IMR-90 (cell line): ENCODE results near the gene VSIG10L2. TPM values are rescaled to one million over a fixed set of nuclear protein-coding genes. Genes with fewer than 3 reads are reported as not detected.

ENCODE experiments used
- ATAC-seq: fragments of 200-7000 bp; cut with Tn5 transposase; 2 replicates; pipeline ENCODE4 v1.9.1; 2020; ENCODE audit warnings: low read depth, mild to moderate bottlenecking, moderate library complexity
- BruUV-seq: library from RNA; stranded (reverse); fragments of 400-500 nt; replicated peaks from 2 replicates; lab custom pipeline; 2021; lab: Mats Ljungman, UMichigan
- CTCF ChIA-PET: fragments of 300-600 bp; formaldehyde crosslinking; extraction: SDS; loops from one replicate; lab custom pipeline; 2021; ENCODE audit warnings: antibody characterized with exemption; lab: Yijun Ruan, JAX
- POLR2A ChIA-PET: fragments of 300-600 bp; sonication (Branson Sonifier 250); formaldehyde crosslinking; loops from one replicate; lab custom pipeline; 2022; ENCODE audit warnings: antibody characterized with exemption; ENCODE audit not compliant: unreplicated experiment; lab: Charles Lee
- DNase-seq: peaks from one replicate; pipeline ENCODE4 v3.0.0; 2013
- H2AFZ ChIP-seq: replicated peaks from 2 replicates; pipeline ENCODE3; 2013; ENCODE audit warnings: low read length, mild to moderate bottlenecking; ENCODE audit not compliant: poor library complexity
- H2AK5ac ChIP-seq: 2 replicates; pipeline ENCODE4 v1.6.1; 2013; ENCODE audit warnings: low read depth, low read length, inconsistent platforms
- H2AK9ac ChIP-seq: replicated peaks from 2 replicates; pipeline ENCODE3; 2013; ENCODE audit warnings: mild to moderate bottlenecking, low read depth, low read length, moderate library complexity; ENCODE audit not compliant: poor library complexity
- H2BK120ac ChIP-seq: 2 replicates; pipeline ENCODE4 v1.6.1; 2013; ENCODE audit warnings: low read depth, low read length, inconsistent platforms
- H2BK15ac ChIP-seq: 3 replicates; pipeline ENCODE4 v1.6.1; 2013; ENCODE audit warnings: low read depth, low read length, inconsistent platforms
- H2BK20ac ChIP-seq: 2 replicates; pipeline ENCODE4 v1.6.1; 2013; ENCODE audit warnings: low read depth, mild to moderate bottlenecking, inconsistent platforms, low read length, moderate library complexity
- H2BK5ac ChIP-seq: 2 replicates; pipeline ENCODE4 v1.6.1; 2013; ENCODE audit warnings: mild to moderate bottlenecking, low read depth, low read length, inconsistent platforms; ENCODE audit not compliant: poor library complexity, severe bottlenecking
- H3K14ac ChIP-seq: replicated peaks from 2 replicates; pipeline ENCODE4 v1.6.1; 2013; ENCODE audit warnings: low read depth, low read length, inconsistent platforms
- H3K18ac ChIP-seq: 2 replicates; pipeline ENCODE4 v1.6.1; 2013; ENCODE audit warnings: low read depth, low read length, control low read depth
- H3K23ac ChIP-seq: 2 replicates; pipeline ENCODE4 v1.6.1; 2013; ENCODE audit warnings: low read depth, low read length, inconsistent platforms
- H3K27ac ChIP-seq: 2 replicates; pipeline ENCODE4 v1.5.1; 2013; ENCODE audit warnings: mild to moderate bottlenecking, control low read depth, low read length; ENCODE audit not compliant: insufficient read depth
- H3K27me3 ChIP-seq: 2 replicates; pipeline ENCODE4 v1.6.1; 2013; ENCODE audit warnings: low read length; ENCODE audit not compliant: control insufficient read depth, insufficient read depth
- H3K36me3 ChIP-seq: 2 replicates; pipeline ENCODE4 v1.6.1; 2013; ENCODE audit warnings: low read length, mixed read lengths; ENCODE audit not compliant: control insufficient read depth, insufficient read depth
- H3K4ac ChIP-seq: 2 replicates; pipeline ENCODE4 v1.6.1; 2013; ENCODE audit warnings: low read depth, low read length, inconsistent platforms
- H3K4me1 ChIP-seq: 2 replicates; pipeline ENCODE4 v1.6.1; 2013; ENCODE audit warnings: low read length, mixed read lengths; ENCODE audit not compliant: control insufficient read depth, insufficient read depth
- H3K4me2 ChIP-seq: 2 replicates; pipeline ENCODE4 v1.6.1; 2013; ENCODE audit warnings: low read depth, mild to moderate bottlenecking, control low read depth, low read length, moderate library complexity
- H3K4me3 ChIP-seq: 2 replicates; pipeline ENCODE4 v1.5.1; 2013; ENCODE audit warnings: low read depth, mild to moderate bottlenecking, control low read depth, low read length, moderate library complexity; ENCODE audit not compliant: insufficient read depth
- H3K56ac ChIP-seq: 2 replicates; pipeline ENCODE4 v1.6.1; 2013; ENCODE audit warnings: low read length, inconsistent platforms; ENCODE audit not compliant: insufficient read depth; ENCODE audit errors: extremely low read depth
- H3K79me1 ChIP-seq, 2 experiments: 2 replicates each; pipeline ENCODE4 v1.6.1; 2013; ENCODE audit warnings: low read length in 2 of 2, inconsistent platforms in 1 of 2, low read depth in 1 of 2
- H3K9ac ChIP-seq: 2 replicates; pipeline ENCODE4 v1.6.1; 2013; ENCODE audit warnings: low read depth, low read length, control low read depth
- H3K9me1 ChIP-seq: 2 replicates; pipeline ENCODE4 v1.6.1; 2013; ENCODE audit warnings: low read length, inconsistent platforms; ENCODE audit not compliant: insufficient read depth
- H3K9me3 ChIP-seq: 2 replicates; pipeline ENCODE4 v1.6.1; 2013; ENCODE audit warnings: low read length; ENCODE audit not compliant: control insufficient read depth, insufficient read depth
- H4K20me1 ChIP-seq: 2 replicates; pipeline ENCODE4 v1.6.1; 2013; ENCODE audit warnings: low read length, inconsistent platforms; ENCODE audit not compliant: insufficient read depth
- H4K5ac ChIP-seq: 2 replicates; pipeline ENCODE4 v1.6.1; 2013; ENCODE audit warnings: mild to moderate bottlenecking, low read depth, low read length, control low read depth
- H4K8ac ChIP-seq, 2 experiments: 2 replicates each; pipeline ENCODE4 v1.6.1; 2013; ENCODE audit warnings: low read depth in 2 of 2, low read length in 2 of 2, control low read depth in 1 of 2, inconsistent platforms in 1 of 2
- H4K91ac ChIP-seq: 2 replicates; pipeline ENCODE4 v1.6.1; 2013; ENCODE audit warnings: low read depth, low read length, inconsistent platforms; ENCODE audit not compliant: insufficient read depth
- CHD1 ChIP-seq: IDR thresholded peaks from 2 replicates; pipeline ENCODE4 v1.6.1; 2012; ENCODE audit warnings: low read depth, low read length, improper control_type of control experiment
- WGBS, 2 experiments: methylation state at CpG; one replicate each; pipeline versions ENCODE4 v1.1.5 to v1.1.7; 2013; ENCODE audit warnings: missing lambda C conversion rate in 2 of 2; ENCODE audit not compliant: insufficient read length in 1 of 2; ENCODE audit errors: extremely low coverage in 2 of 2; 5-methylcytosine and 5-hydroxymethylcytosine counted together
- dilution Hi-C: fragments of 300-500 bp; cut with HindIII; formaldehyde crosslinking; loops from one replicate; pipeline ENCODE4 v1.14.3; 2018; ENCODE audit warnings: low sequenced_read_pairs; ENCODE audit not compliant: unreplicated experiment
- in situ Hi-C: fragments of 300-500 bp; cut with MboI; formaldehyde crosslinking; loops from 3 replicates; pipeline ENCODE4 v1.14.3; 2019; ENCODE audit warnings: low sequenced_read_pairs, inconsistent platforms, mixed read lengths
- intact Hi-C: fragments of 100-400 bp; cut with micrococcal nuclease; formaldehyde crosslinking; loops from 2 replicates; pipeline ENCODE4 v1.10.0; 2022
- polyA plus RNA-seq, 3 experiments: library from polyadenylated mRNA; depleted of rRNA; stranded (reverse); fragments of >200 nt; gene quantifications; 2 replicates each; pipeline ENCODE4 v1.2.3, GENCODE V29; 2012; ENCODE audit warnings: low replicate concordance in 1 of 3
- total RNA-seq: library from RNA; depleted of rRNA; stranded (reverse); fragments of >200 nt; gene quantifications from 2 replicates; pipeline ENCODE4 v1.2.3, GENCODE V29; 2012
- TF ChIP-seq, protein P1 (sequence below): conservative IDR thresholded peaks from 2 replicates; pipeline ENCODE4 v1.5.1; 2012; ENCODE audit warnings: mild to moderate bottlenecking, low read depth, low read length, improper control_type of control experiment
- TF ChIP-seq, protein P2 (sequence below): fragments of 150-350 bp; IDR thresholded peaks from 2 replicates; pipeline ENCODE4 v1.6.1; 2016; ENCODE audit warnings: low read depth, mild to moderate bottlenecking, low read length, moderate library complexity, borderline replicate concordance

VSIG10L2 gene
- total and polyA plus RNA-seq, 2 of the 4 experiments (the other 2 are of a cell fraction) = under 0.01 TPM; not detected in 1

DNA sequence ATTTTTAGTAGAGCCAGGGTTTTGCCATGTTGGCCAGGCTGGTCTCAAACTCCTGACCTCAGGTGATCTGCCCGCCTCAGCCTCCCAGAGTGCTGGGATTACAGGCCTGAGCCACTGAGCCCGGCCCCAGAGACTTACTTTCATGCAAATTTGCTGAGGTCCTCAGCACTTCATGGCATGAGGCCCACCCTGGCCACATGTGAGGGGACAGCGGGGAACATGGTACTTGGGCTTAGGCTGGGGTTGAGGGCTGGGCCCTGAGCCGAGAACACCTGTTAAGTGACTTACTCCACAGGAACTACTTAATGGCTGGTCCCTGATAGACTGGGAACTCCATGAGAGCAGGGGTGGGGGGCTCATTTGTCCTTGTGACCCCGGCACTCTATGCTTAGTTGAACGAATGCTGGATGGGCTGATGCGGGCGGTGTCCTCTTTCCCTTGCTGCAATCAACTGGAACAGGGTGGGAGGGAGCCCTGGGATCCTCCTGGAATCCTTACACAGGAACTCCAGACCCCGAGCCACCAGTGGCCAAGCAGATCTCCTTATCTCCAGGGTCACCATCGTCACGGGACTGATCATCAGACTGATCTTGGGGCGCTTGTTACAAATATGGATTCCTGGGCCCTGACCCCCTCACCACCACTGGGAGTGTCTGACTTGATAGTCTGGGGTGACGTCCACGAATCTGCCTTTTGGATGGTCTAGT, 1.0 kb downstream of the VSIG10L2 start:
- Histone ChIP-seq H3K4ac (no peak overlapping the region), H2BK120ac (no peak overlapping the region), H3K4me2 (no peak overlapping the region), H2BK15ac (no peak overlapping the region), H4K8ac (no peak overlapping the region), H3K14ac (no peak overlapping the region), H3K9ac (no peak overlapping the region; the same call in 1 of the 2 replicates), H3K27ac (no peak overlapping the region), H2BK5ac (no peak overlapping the region), H2AK5ac (no peak overlapping the region), H3K27me3 (peaks cover 12% of the 10 kb centered on the region; the same call in 1 of the 2 replicates), H3K4me1 (no peaks in the 10 kb centered on the region), H3K79me1 (no peaks in the 10 kb centered on the region), H4K5ac (no peak overlapping the region), H3K18ac (no peak overlapping the region), H4K20me1 (no peaks in the 10 kb centered on the region), H3K56ac (no peak overlapping the region), H3K4me3 (no peak overlapping the region), H2BK20ac (no peak overlapping the region), H3K36me3 (no peaks in the 10 kb centered on the region), H4K91ac (no peak overlapping the region), H3K9me3 (no peaks in the 10 kb centered on the region), H2AK9ac (no peak overlapping the region), H3K9me1 (no peaks in the 10 kb centered on the region), H3K23ac (no peak overlapping the region), H2AFZ (no peak overlapping the region)
- no peak for DNase-seq
- in situ Hi-C loops = no loop called here
- no peak for TF ChIP-seq CHD1
- TF ChIP-seq, protein P1, sequence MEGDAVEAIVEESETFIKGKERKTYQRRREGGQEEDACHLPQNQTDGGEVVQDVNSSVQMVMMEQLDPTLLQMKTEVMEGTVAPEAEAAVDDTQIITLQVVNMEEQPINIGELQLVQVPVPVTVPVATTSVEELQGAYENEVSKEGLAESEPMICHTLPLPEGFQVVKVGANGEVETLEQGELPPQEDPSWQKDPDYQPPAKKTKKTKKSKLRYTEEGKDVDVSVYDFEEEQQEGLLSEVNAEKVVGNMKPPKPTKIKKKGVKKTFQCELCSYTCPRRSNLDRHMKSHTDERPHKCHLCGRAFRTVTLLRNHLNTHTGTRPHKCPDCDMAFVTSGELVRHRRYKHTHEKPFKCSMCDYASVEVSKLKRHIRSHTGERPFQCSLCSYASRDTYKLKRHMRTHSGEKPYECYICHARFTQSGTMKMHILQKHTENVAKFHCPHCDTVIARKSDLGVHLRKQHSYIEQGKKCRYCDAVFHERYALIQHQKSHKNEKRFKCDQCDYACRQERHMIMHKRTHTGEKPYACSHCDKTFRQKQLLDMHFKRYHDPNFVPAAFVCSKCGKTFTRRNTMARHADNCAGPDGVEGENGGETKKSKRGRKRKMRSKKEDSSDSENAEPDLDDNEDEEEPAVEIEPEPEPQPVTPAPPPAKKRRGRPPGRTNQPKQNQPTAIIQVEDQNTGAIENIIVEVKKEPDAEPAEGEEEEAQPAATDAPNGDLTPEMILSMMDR = no peak
- TF ChIP-seq, protein P2, sequence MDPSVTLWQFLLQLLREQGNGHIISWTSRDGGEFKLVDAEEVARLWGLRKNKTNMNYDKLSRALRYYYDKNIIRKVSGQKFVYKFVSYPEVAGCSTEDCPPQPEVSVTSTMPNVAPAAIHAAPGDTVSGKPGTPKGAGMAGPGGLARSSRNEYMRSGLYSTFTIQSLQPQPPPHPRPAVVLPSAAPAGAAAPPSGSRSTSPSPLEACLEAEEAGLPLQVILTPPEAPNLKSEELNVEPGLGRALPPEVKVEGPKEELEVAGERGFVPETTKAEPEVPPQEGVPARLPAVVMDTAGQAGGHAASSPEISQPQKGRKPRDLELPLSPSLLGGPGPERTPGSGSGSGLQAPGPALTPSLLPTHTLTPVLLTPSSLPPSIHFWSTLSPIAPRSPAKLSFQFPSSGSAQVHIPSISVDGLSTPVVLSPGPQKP = no peak
- ChIA-PET POLR2A (no interaction called here), CTCF (no interaction called here)
- dilution Hi-C loops = no loop called here
- WGBS, 2 experiments = no CpG with 5 or more reads among the region's 14 CpGs
- intact Hi-C loops = no loop called here
- ATAC-seq = no peak
- no TSS peak for BruUV-seq
